ENCODE measurements around the gene SLC25A33. TPM values are rescaled to one million over a fixed set of nuclear protein-coding genes. Genes with fewer than 3 reads are reported as not detected.

Gene SLC25A33
- total and polyA plus RNA-seq, 7 donors, result 1.7 to 26.8 (median 7.7) TPM

DNA sequence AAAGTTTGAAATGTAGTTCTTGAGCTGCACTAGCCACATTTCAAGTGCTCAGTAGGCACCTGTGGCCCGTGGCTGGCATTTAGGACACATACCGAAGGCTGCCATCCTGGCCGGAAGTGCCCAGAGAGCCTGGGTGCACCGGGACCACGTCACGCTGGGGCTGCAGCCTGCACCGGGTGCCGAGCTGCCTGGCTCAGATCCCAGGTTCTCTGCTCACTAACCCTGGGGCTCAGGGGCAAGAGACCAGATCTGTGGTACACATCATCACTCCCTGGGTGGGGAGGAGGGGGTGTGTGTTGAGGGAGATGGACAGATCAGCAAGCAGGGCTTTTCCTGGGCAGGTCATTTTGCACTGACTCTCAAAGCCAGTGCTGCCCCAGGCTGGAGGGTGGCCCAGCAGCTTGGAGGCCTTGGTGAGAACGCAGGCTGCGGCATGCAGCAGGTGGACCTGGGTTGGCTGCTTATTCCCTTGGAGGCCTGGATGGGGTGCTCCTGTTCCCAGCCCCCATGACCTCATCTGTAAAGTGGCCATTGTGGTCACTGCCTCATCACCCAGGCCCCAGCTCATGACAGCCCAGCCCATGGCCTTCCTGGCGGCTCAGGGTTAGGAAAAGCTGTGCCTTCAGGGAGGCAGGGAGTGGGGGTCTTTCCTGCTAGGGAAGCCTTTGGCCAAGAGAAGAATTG is 73.0 kb downstream of the SLC25A33 start:
- Histone ChIP-seq H3K4me1 (no peaks in the 10 kb centered on the region), H3K9me3 (no peaks in the 10 kb centered on the region), H3K4me3 (no peak overlapping the region), H3K36me3 (ENCODE audit: insufficient read depth in 1 of 2, low read depth in 1 of 2) (peaks cover 0 to 59% of the 10 kb centered on the region in 2 donors), H3K27me3 (ENCODE audit: insufficient read depth in 3 of 3, low read length in 2 of 3) (no peaks in the 10 kb centered on the region), H3K27ac (no peak overlapping the region)
- no peak for DNase-seq
- no peak for ATAC-seq
- intact Hi-C loops (cut with DNase I), result no loop called here
- TF ChIP-seq, protein P1, sequence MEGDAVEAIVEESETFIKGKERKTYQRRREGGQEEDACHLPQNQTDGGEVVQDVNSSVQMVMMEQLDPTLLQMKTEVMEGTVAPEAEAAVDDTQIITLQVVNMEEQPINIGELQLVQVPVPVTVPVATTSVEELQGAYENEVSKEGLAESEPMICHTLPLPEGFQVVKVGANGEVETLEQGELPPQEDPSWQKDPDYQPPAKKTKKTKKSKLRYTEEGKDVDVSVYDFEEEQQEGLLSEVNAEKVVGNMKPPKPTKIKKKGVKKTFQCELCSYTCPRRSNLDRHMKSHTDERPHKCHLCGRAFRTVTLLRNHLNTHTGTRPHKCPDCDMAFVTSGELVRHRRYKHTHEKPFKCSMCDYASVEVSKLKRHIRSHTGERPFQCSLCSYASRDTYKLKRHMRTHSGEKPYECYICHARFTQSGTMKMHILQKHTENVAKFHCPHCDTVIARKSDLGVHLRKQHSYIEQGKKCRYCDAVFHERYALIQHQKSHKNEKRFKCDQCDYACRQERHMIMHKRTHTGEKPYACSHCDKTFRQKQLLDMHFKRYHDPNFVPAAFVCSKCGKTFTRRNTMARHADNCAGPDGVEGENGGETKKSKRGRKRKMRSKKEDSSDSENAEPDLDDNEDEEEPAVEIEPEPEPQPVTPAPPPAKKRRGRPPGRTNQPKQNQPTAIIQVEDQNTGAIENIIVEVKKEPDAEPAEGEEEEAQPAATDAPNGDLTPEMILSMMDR (IDR thresholded peaks at IDR 0.05), result no peak
- 73 to 88% (median 74%) methylated on average over 11 of the region's 11 CpGs for WGBS, 3 donors

DNA sequence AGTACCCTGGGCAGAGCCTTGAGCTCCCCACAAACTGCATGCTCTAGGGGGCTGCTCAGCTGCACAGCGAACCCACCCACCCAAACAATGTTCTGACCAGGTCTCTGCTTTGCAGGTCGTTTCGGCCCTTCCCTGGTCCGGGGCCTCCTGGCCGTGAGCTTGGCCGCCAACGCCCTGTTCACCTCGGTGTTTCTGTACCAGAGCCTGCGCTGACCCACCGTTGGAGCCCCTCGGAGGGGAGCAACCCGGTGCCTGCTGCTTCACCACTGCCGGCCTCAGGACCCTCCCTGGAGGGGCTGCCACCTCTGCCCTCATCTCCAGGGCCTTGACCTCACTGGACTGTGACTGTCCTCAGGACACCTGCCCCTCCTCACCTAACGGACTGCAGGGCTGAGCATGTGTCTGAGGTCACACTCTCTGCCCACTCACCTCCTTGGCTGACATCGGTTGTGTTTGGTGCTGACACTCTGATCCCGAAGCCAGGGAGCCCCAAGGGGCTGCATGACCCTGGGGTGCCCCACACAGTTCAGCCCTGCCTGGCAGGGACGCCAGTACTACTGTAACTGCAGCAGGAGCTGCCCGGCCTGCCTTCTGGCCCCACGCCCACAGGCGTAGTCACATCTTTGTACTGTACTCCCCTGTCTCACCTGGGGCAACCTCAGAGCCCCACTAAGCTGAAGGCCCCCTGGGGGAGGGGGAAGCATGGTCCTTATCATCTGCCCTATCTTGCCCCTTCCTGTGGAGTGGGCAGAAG is 73.8 kb downstream of the SLC25A33 start:
- H3K36me3 ChIP-seq (ENCODE audit: insufficient read depth in 1 of 2, low read depth in 1 of 2), result peaks cover 0 to 58% of the 10 kb centered on the region in 2 donors
- WGBS, 3 donors, result 85 to 90% (median 89%) methylated on average over 20 of the region's 20 CpGs
- intact Hi-C loops (cut with DNase I), result no loop called here

DNA sequence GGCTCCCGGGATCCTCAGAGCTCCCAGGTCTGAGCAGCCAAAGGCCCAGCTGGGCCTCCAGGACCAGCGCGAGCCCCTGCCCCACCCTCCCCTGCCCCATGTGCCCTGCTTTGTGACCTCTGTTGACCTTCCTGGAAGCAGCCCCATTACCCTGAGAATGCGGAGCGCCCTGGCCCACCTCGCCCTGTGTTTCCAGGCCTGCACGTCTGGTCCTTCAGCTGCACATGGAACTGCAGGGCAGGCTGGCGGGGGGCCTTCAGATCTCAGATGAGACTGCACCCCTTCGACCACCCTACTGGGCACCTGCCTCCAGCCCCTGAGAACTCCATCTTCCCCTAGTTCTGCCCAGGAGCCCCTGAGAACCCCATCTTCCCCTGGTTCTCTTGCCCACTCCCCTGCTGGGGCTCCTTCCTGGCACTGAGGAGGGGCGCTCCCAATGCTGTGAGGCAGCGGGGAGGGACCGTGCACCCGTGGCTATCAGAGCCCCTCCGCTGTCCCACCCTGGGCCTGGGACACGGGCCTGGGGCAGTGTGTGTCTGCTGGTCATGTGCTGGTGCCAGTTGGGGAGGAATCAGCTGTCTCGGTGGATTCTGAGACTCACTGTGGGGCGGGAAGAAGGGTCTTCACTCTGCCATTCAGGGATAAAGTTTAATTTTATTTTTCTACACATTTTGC is 74.5 kb downstream of the SLC25A33 start:
- ATAC-seq (no peak), DNase-seq (no peak)
- H3K27ac ChIP-seq, result no peak overlapping the region
- peaks cover 0 to 3% (median 1%) of the 10 kb centered on the region in 3 donors for H3K27me3 ChIP-seq (ENCODE audit: insufficient read depth in 3 of 3, low read length in 2 of 3)
- 80 to 87% (median 84%) methylated on average over 17 of the region's 17 CpGs for WGBS, 3 donors
- H3K4me1 ChIP-seq, result no peaks in the 10 kb centered on the region
- TF ChIP-seq, protein P1 (IDR thresholded peaks at IDR 0.05), result no peak
- H3K36me3 ChIP-seq (ENCODE audit: insufficient read depth in 1 of 2, low read depth in 1 of 2), result peaks cover 0 to 51% of the 10 kb centered on the region in 2 donors
- no peaks in the 10 kb centered on the region for H3K9me3 ChIP-seq
- no peak overlapping the region for H3K4me3 ChIP-seq
- intact Hi-C loops (cut with DNase I), result no loop called here

More for the DNA sequence above, 73.8 kb downstream of the SLC25A33 start:
- DNase-seq, result no peak
- Histone ChIP-seq H3K4me1 (no peaks in the 10 kb centered on the region), H3K27ac (no peak overlapping the region), H3K27me3 (ENCODE audit: insufficient read depth in 3 of 3, low read length in 2 of 3) (peaks cover 0 to under 1% (median 0%) of the 10 kb centered on the region in 3 donors), H3K4me3 (no peak overlapping the region), H3K9me3 (no peaks in the 10 kb centered on the region)
- TF ChIP-seq, protein P1 (IDR thresholded peaks at IDR 0.05), result no peak
- ATAC-seq, result no peak

DNA sequence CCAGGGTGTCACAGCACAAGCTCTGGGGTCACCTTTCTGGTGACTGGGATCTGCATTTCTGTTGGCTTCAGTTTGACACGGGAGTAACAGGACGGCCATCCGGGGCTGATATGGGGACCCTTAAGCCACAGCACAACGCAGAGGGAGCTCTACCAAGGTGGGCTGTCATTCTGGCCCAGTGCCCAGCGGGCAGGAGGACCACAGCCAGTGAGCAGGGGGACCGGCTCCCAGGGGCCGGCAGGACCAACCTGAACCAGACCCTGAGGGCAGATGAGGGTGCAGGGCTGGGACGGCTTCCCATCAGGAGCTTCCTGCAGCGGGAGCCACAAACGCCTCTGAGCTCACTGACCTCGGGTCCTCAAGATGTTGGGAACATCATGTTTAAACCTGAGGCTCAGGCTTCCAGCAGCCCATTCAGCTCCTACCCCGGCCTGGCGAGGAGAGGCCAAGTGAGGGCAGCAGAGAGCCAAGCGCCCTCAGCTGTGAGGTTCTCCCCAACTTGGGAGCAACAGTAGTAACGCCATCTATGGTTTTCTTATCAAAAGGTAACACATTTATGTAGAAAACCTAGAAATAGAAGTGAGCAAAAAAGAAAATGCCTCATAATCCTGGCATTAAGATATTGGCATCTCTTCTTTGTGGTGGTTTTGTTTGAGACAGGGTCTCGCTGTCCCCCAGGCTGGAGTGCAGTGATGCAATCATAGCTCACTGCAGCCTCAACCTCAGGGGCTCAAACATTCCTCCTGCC is 76.2 kb downstream of the SLC25A33 start:
- H3K4me3 ChIP-seq, result no peak overlapping the region
- peaks cover 0 to 34% of the 10 kb centered on the region in 2 donors for H3K36me3 ChIP-seq (ENCODE audit: insufficient read depth in 1 of 2, low read depth in 1 of 2)
- intact Hi-C loops (cut with DNase I), result no loop called here
- 46 to 49% (median 47%) methylated on average over 16 of the region's 16 CpGs for WGBS, 3 donors
- DNase-seq (no peak), ATAC-seq (peak; percentile 34 to 72 (median 60))
- peaks cover 0 to 19% (median 3%) of the 10 kb centered on the region in 3 donors for H3K27me3 ChIP-seq (ENCODE audit: insufficient read depth in 3 of 3, low read length in 2 of 3)
- no peaks in the 10 kb centered on the region for H3K9me3 ChIP-seq
- TF ChIP-seq, protein P1 (IDR thresholded peaks at IDR 0.05), result peak; percentile 46
- H3K27ac ChIP-seq, result no peak overlapping the region
- H3K4me1 ChIP-seq, result no peaks in the 10 kb centered on the region
